OCI-LY7 (cell line): ENCODE measurements around the gene IGF2BP2. TPM values are rescaled to one million over a fixed set of nuclear protein-coding genes. Genes with fewer than 3 reads are reported as not detected.

Experiments
- BruUV-seq: library from RNA; stranded (reverse); fragments of 400-500 nt; replicated peaks from 2 replicates; lab custom pipeline; 2021; lab: Mats Ljungman, UMichigan
- CTCF ChIA-PET: fragments of 300-600 bp; sonication (Branson Sonifier 250); formaldehyde crosslinking; loops from one replicate; lab custom pipeline; 2022; ENCODE audit warnings: antibody characterized with exemption; ENCODE audit not compliant: unreplicated experiment; lab: Charles Lee
- POLR2A ChIA-PET: fragments of 300-600 bp; sonication (Branson Sonifier 250); formaldehyde crosslinking; loops from one replicate; lab custom pipeline; 2022; ENCODE audit warnings: antibody characterized with exemption; lab: Charles Lee
- DNase-seq: peaks from one replicate; pipeline ENCODE4 v3.0.0-alpha.2; 2015; ENCODE audit warnings: low spot score
- H2AFZ ChIP-seq: fragments of 200-600 bp; sonication (generic), shearing (Covaris generic); 2 replicates; pipeline ENCODE4 v1.6.1; 2014; ENCODE audit warnings: mild to moderate bottlenecking, antibody characterized with exemption, low read length, moderate library complexity
- H3K27ac ChIP-seq: fragments of 200-600 bp; sonication (generic); 2 replicates; pipeline ENCODE4 v1.5.1; 2014; ENCODE audit warnings: mixed run types, low read depth, mild to moderate bottlenecking, moderate library complexity, low read length, inconsistent platforms; ENCODE audit not compliant: poor library complexity, severe bottlenecking
- H3K36me3 ChIP-seq: fragments of 200-600 bp; sonication (generic); 2 replicates; pipeline ENCODE4 v1.6.1; 2014; ENCODE audit warnings: mild to moderate bottlenecking, antibody characterized with exemption, low read length, moderate library complexity, mixed read lengths; ENCODE audit not compliant: insufficient read depth
- H3K4me1 ChIP-seq: fragments of 200-600 bp; sonication (generic); 2 replicates; pipeline ENCODE4 v1.5.1; 2014; ENCODE audit warnings: mild to moderate bottlenecking, low read length; ENCODE audit not compliant: insufficient read depth, poor library complexity, severe bottlenecking
- H3K4me2 ChIP-seq: fragments of 200-600 bp; sonication (generic); 2 replicates; pipeline ENCODE4 v1.6.1; 2014; ENCODE audit warnings: mild to moderate bottlenecking, low read length
- H3K4me3 ChIP-seq: fragments of 200-600 bp; sonication (generic); 2 replicates; pipeline ENCODE4 v1.5.1; 2014; ENCODE audit warnings: mild to moderate bottlenecking, low read depth, low read length; ENCODE audit not compliant: poor library complexity, severe bottlenecking
- H3K79me2 ChIP-seq: fragments of 200-600 bp; sonication (generic); 2 replicates; pipeline ENCODE4 v1.6.1; 2016; ENCODE audit warnings: low read depth, mild to moderate bottlenecking, low read length, moderate library complexity, mixed read lengths; ENCODE audit not compliant: insufficient read depth
- H3K9me2 ChIP-seq: fragments of 200-600 bp; sonication (generic); 2 replicates; pipeline ENCODE4 v1.6.1; 2016; ENCODE audit warnings: mild to moderate bottlenecking, low read length, mixed read lengths; ENCODE audit not compliant: insufficient read depth
- H3K9me3 ChIP-seq: fragments of 200-600 bp; sonication (generic); 2 replicates; pipeline ENCODE4 v1.6.1; 2014; ENCODE audit warnings: mild to moderate bottlenecking, mixed run types, low read length, mixed read lengths
- H4K20me1 ChIP-seq: fragments of 200-600 bp; sonication (generic); 2 replicates; pipeline ENCODE4 v1.6.1; 2014; ENCODE audit warnings: mild to moderate bottlenecking, antibody characterized with exemption, low read length, moderate library complexity, mixed read lengths; ENCODE audit not compliant: insufficient read depth
- CTCF ChIP-seq: fragments of 200-600 bp; sonication (generic); conservative IDR thresholded peaks from 2 replicates; pipeline ENCODE4 v1.5.1; 2014; ENCODE audit warnings: mild to moderate bottlenecking, antibody characterized with exemption, low read length, moderate library complexity, mixed read lengths
- EZH2phosphoT487 ChIP-seq: fragments of 200-600 bp; sonication (generic); IDR thresholded peaks from 2 replicates; pipeline ENCODE4 v1.6.1; 2018; ENCODE audit warnings: low read depth, borderline replicate concordance, mild to moderate bottlenecking, mixed run types, antibody characterized with exemption, low read length, moderate library complexity, mixed read lengths
- intact Hi-C: fragments of 100-400 bp; cut with micrococcal nuclease; formaldehyde crosslinking; loops from one replicate; pipeline ENCODE4 v1.10.0; 2022; ENCODE audit not compliant: unreplicated experiment
- total RNA-seq, 2 experiments: library from RNA; depleted of rRNA in 1 of 2; stranded (reverse); fragments of >200 nt in 1 of 2; shearing (Covaris generic) in 1 of 2; gene quantifications; 2 replicates each; pipeline ENCODE4 v1.2.3, GENCODE V29; 2014 to 2022

The IGF2BP2 gene
- total RNA-seq, 2 experiments from 2014 or later: not detected

GRCh38 chr3:185796431-185797107, 28.3 kb downstream of the IGF2BP2 start:
- Histone ChIP-seq H3K27ac (no peak overlapping the region), H2AFZ (no peak overlapping the region), H3K9me2 (no peaks in the 10 kb centered on the region), H3K79me2 (no peaks in the 10 kb centered on the region), H3K36me3 (no peaks in the 10 kb centered on the region), H3K4me2 (no peak overlapping the region), H3K4me3 (no peak overlapping the region), H3K9me3 (no peaks in the 10 kb centered on the region), H4K20me1 (no peaks in the 10 kb centered on the region), H3K4me1 (no peaks in the 10 kb centered on the region)
- TF ChIP-seq EZH2phosphoT487 (no peak), CTCF (no peak)
- intact Hi-C loops: no loop called here
- no TSS peak for BruUV-seq
- CTCF ChIA-PET: no interaction called here
- DNase-seq: no peak
- POLR2A ChIA-PET: interaction anchor here (0.7 kb wide), 1 partner anchor 14 kb away, joined by 3 read pairs; no protein-coding TSS in a partner anchor

GRCh38 chr3:185793381-185793780, 31.5 kb downstream of the IGF2BP2 start:
- ChIA-PET POLR2A (interaction anchor here (0.6 kb wide), 1 partner anchor 71 kb away, joined by 3 read pairs; no protein-coding TSS in a partner anchor), CTCF (no interaction called here)
- no TSS peak for BruUV-seq
- Histone ChIP-seq H3K4me1 (no peaks in the 10 kb centered on the region), H3K79me2 (no peaks in the 10 kb centered on the region), H3K4me2 (no peak overlapping the region), H2AFZ (no peak overlapping the region), H3K27ac (no peak overlapping the region), H3K36me3 (no peaks in the 10 kb centered on the region), H3K9me2 (no peaks in the 10 kb centered on the region), H4K20me1 (no peaks in the 10 kb centered on the region), H3K9me3 (no peaks in the 10 kb centered on the region), H3K4me3 (no peak overlapping the region)
- intact Hi-C loops: no loop called here
- no peak for DNase-seq
- no peak for TF ChIP-seq CTCF
- TF ChIP-seq EZH2phosphoT487: no peak

GRCh38 chr3:185792955-185793354, 31.9 kb downstream of the IGF2BP2 start:
- DNase-seq: no peak
- no peak for TF ChIP-seq CTCF
- no peak for TF ChIP-seq EZH2phosphoT487
- BruUV-seq: no TSS peak
- intact Hi-C loops: no loop called here
- Histone ChIP-seq H3K4me2 (no peak overlapping the region), H3K4me1 (no peaks in the 10 kb centered on the region), H3K4me3 (no peak overlapping the region), H3K79me2 (no peaks in the 10 kb centered on the region), H3K9me3 (no peaks in the 10 kb centered on the region), H3K27ac (no peak overlapping the region), H4K20me1 (no peaks in the 10 kb centered on the region), H2AFZ (no peak overlapping the region), H3K36me3 (no peaks in the 10 kb centered on the region), H3K9me2 (no peaks in the 10 kb centered on the region)
- ChIA-PET POLR2A (interaction anchor here (0.6 kb wide), 1 partner anchor 72 kb away, joined by 3 read pairs; no protein-coding TSS in a partner anchor), CTCF (no interaction called here)
